HG02623 (cell line): ENCODE results near the gene NSF.
"Not testable (repeated sequence)": the region's sequence is repeated elsewhere in the genome, so short reads cannot be mapped to it uniquely, and the experiment has no call there.

ENCODE experiments used
- ATAC-seq: cut with Tn5 transposase; IDR thresholded peaks from one replicate; pipeline ENCODE4 v1.9.1; 2021; ENCODE audit warnings: moderate library complexity; ENCODE audit not compliant: unreplicated experiment

Gene NSF

GRCh38 chr17:46773221-46773605, 182.7 kb downstream of the NSF start:
- ATAC-seq = no peak

- ATAC-seq = no peak
Measured at GRCh38 chr17:46773676-46774075, 183.2 kb downstream of the NSF start.

GRCh38 chr17:46774108-46774737, 183.8 kb downstream of the NSF start:
- no peak for ATAC-seq

GRCh38 chr17:46776298-46777005, 186.0 kb downstream of the NSF start:
- ATAC-seq = no peak

- no peak for ATAC-seq
Measured at GRCh38 chr17:46777943-46778915, 187.8 kb downstream of the NSF start.

GRCh38 chr17:46780003-46780373, 189.5 kb downstream of the NSF start:
- no peak for ATAC-seq

GRCh38 chr17:46782250-46782953, 191.9 kb downstream of the NSF start:
- ATAC-seq = no peak

GRCh38 chr17:46783031-46783593, 192.6 kb downstream of the NSF start:
- no peak for ATAC-seq

- ATAC-seq = no peak
Measured at GRCh38 chr17:46785696-46786095, 195.2 kb downstream of the NSF start.

- ATAC-seq = no peak
Measured at GRCh38 chr17:46787478-46787877, 197.0 kb downstream of the NSF start.

- ATAC-seq = no peak
Measured at GRCh38 chr17:46788300-46788699, 197.8 kb downstream of the NSF start.

GRCh38 chr17:46788796-46789195, 198.3 kb downstream of the NSF start:
- ATAC-seq = no peak

GRCh38 chr17:46789610-46790009, 199.1 kb downstream of the NSF start:
- ATAC-seq = no peak

GRCh38 chr17:46790216-46790615, 199.7 kb downstream of the NSF start:
- no peak for ATAC-seq

GRCh38 chr17:46791531-46791930, 201.1 kb downstream of the NSF start:
- no peak for ATAC-seq

- no peak for ATAC-seq
Measured at GRCh38 chr17:46792071-46792470, 201.6 kb downstream of the NSF start.

- not testable (repeated sequence) for ATAC-seq
Measured at GRCh38 chr17:46793023-46793422, 202.6 kb downstream of the NSF start.

GRCh38 chr17:46793541-46793940, 203.1 kb downstream of the NSF start:
- ATAC-seq = no peak

GRCh38 chr17:46794318-46794717, 203.8 kb downstream of the NSF start:
- no peak for ATAC-seq

- no peak for ATAC-seq
Measured at GRCh38 chr17:46795379-46795952, 205.0 kb downstream of the NSF start.
